ENCODE data around the gene POT1. TPM values are rescaled to one million over a fixed set of nuclear protein-coding genes. Genes with fewer than 3 reads are reported as not detected.

POT1 gene
- total RNA-seq, 2 donors from 2014 or later, result 8.5 to 12.1 TPM

DNA sequence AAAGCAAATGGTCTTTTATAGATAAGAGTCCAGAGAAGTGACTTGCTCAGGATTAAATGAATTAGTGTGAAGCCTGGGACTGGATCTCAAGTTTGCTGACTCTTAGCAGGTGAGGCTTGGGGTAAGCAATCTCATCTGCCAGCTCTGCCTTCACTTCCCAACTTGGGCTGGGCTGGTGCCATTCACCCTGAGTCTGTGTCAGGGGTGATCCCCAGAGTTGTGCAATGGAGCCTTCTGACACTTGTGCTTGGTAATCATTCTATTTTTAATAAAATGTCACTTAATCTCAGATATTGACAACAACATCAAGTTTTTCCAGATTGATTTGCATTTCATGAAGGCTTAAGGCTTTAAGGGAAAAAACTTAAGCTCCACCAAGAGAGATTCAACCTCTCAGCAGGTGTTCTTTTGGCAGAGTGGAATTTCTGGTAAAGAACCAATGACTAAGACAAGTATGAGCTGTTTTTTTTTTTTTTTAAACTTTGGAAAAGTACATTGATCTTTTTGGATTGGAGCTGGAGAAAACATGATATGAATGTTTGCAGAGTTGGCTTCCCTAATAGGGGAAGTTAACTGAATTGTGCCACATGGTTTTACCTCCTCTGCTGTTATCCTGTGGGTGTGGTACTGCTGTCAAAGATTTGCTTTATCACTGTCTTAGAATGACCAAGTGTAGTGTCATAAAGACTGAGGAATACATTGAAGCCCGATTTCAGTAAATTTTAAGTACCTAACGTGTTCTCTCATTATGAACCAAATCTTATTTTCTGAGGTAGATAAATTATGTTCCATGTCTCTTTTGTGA is 115.4 kb downstream of the POT1 start:
- DNase-seq, result no peak
- intact Hi-C loops (cut with DNase I, micrococcal nuclease), result no loop called here
- peak; percentile 36 for ATAC-seq

DNA sequence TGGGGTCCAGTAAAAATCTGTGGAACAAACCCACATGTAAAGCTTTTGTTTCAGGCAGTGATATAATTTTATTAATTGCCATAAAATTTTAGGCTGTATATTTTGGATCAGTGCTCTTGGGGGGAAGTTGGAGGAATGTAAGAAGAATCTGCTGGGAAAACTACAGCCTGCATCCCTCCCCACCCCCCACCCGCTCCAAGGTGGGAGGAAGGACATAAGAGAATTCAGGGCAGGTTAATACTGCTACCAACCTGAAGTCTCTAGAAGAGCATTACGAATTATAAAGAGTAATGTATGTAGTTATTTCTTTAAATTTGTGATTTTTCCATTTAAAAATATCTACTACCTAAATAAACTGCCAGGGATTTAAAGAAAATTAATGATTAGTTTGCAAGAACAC is 116.9 kb downstream of the POT1 start:
- ATAC-seq (no peak), DNase-seq (no peak)
- intact Hi-C loops (cut with DNase I, micrococcal nuclease), result no loop called here

DNA sequence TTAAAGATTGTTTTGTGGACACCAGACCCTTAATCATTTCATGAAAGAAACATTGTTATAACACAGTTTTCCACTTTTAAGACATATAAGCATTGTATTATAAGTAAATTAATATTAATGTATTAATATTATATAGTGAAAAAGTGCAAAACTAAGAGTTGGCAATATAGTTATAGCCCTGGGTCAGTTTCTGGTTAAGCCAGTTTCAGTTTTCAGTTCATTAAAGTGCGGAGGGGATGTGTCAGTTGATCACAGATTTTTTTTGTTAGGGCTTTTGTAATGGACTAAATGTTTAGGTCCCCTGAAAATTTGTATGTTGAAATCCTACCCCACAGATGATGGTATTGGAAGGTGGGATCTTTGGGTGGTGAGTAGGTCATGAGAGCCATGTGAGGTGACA is 118.3 kb downstream of the POT1 start:
- intact Hi-C loops (cut with DNase I, micrococcal nuclease), result no loop called here
- no peak for DNase-seq
- no peak for ATAC-seq

DNA sequence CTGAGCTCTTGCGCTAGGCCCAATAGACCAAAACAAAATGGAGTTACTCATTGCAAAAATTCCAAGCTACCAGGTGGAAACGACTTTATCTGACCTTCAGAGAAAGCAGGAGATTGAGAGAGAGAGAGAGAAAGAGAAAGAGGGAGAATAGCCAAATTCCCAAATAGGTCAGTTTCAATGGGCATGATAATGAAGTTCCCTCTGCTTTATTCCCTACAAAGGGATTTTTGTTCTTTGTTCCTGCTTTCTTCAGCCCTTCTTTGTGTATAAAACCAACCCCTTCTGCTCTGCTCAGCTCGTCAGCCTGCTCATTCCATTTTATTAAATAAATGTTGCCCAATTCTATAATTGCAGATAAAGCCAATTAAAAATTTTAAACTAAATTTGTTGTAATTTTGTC is 119.0 kb downstream of the POT1 start:
- ATAC-seq, result no peak
- no peak for DNase-seq
- intact Hi-C loops (cut with DNase I, micrococcal nuclease), result no loop called here

DNA sequence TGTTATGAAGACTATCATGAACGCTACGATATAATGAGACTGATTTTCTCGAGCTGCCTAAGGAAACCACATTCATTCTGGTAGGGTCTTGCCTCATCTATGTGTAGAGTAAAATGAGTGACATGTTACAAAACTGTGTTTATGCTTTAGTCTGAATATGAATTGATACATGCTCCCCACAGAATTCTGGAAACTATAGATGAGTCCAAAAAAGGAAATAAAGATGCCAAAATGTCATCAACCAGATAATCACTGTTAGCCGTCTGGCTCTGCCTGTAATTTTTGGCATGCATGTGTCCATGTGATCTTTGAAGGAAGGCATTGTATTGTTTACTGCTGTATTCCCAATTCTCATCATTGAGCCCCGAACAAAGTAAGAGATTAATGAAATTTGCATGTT is 121.4 kb downstream of the POT1 start:
- no peak for DNase-seq
- ATAC-seq, result no peak
- intact Hi-C loops (cut with DNase I, micrococcal nuclease), result no loop called here

DNA sequence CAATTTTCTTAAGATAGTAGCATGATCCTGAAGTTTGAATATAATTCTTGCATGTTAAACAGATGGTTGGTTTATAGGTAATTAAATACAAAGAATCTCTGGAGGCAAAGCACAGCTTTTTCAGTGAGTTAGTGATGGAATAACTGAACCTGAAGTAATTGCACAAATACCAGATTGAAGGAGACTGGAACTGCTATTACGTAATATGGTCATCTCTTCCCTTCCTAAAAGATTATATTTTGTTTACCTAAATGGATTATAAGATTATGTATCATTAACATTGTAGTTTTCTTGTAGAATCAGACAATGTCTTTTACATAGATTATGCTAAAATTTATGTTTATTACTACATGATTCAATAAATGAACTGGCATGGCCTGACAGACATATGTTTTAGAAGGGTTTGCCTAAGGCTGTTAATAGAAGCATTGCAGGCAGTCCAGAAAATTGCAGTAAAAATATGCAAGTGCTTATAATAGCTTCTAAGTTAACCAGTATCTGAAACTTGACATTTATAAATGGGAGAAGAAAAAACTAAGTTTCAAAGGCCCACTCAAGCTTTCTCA is 128.2 kb downstream of the POT1 start:
- DNase-seq, result no peak
- intact Hi-C loops (cut with DNase I, micrococcal nuclease), result no loop called here
- no peak for ATAC-seq

DNA sequence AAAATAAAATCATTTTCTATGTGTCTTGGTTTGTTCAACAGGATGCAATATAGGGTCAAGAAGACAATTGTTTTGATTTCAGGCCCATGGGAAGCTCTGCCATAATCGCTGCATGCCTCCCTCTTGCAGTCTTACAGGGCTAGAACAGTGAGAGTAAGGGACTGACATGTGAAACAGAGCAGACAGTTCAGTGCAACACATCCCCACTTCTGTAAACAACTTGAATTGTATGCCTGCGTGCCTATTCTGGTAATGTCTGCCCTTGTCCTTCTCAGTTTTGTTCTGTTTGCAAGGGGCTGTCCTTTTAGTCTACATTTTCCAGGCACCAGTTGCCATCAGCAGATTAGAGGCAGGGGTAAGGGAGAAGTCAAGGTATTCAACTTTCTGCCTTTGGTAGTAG is 129.2 kb downstream of the POT1 start:
- intact Hi-C loops (cut with DNase I, micrococcal nuclease), result no loop called here
- DNase-seq, result no peak
- ATAC-seq, result no peak

DNA sequence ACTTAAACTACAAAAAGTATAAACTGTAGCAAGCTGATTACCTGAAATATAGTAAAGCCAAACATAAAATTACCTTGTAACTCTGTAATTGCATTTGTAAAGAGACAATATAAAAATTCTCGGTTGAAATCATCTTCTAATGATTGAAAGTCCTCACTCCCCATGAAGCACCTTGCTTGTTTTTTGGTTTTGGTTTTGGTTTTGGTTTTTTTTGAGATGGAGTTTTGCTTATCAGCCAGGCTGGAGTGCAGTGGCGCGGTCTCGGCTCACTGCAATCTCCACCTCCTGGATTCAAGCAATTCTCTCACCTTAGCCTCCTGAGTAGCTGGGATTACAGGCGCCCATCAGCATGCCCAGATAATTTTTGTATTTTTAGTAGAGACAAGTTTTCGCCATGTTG is 130.2 kb downstream of the POT1 start:
- DNase-seq (no peak), ATAC-seq (no peak)
- intact Hi-C loops (cut with DNase I, micrococcal nuclease), result no loop called here

DNA sequence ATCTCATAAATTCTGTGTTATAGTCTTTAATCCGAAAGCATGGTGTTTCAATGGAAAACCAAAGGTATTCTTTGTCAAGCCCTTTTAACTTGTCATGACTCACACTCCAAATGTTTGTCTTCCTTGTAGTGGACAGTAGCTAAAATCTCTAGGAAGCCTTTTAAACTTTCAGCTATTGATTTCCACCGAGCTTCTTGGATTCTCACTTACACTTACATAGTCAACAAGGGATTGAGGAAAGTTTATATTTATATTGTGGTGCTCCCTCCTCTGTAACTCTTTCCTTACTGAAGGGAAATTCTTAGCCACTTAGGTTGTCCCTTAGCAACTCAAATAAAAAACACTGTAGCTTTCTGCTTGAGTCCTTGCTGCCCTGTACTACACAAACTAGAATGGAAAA is 132.9 kb downstream of the POT1 start:
- no peak for ATAC-seq
- intact Hi-C loops (cut with DNase I, micrococcal nuclease), result no loop called here

DNA sequence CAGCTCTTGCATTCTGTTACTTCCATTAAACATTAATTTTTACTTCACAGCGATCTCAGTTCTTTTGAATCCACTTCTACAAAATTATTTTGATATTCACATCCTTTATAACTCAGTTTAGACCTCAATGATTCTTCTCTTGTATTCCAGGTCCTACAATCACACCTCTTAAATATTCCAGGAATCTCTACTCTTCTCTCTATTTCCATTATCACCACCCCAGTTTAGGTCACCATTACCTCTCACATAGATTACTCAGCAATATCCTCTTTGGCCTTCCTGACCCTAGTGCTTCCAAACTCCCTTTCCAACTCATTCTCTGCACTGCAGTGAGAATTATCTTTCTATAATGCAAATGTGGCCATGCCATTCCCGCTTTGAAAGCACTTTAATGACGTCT is 136.9 kb downstream of the POT1 start:
- DNase-seq (no peak), ATAC-seq (no peak)
- intact Hi-C loops (cut with DNase I, micrococcal nuclease), result no loop called here

More for the DNA sequence above, 132.9 kb downstream of the POT1 start:
- no peak for DNase-seq

DNA sequence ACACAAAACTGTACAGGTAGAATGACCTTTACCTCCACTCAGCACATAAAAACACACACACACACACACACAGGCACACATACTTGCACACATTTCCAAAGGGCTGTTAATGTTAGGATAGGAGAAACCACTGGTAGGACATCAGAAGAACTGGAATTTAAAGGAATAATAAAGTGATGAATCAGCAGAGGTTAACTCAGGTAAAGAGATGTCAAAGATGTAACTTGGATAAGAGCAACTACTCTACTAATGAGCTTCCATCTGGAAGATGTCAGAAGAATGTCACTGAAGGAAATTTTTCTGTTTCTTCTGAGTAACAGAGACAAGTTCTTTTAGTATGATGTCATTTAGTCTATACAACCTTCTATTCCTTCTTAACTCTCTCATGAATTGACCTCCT is 137.6 kb downstream of the POT1 start:
- DNase-seq (no peak), ATAC-seq (no peak)
- intact Hi-C loops (cut with DNase I, micrococcal nuclease), result no loop called here

DNA sequence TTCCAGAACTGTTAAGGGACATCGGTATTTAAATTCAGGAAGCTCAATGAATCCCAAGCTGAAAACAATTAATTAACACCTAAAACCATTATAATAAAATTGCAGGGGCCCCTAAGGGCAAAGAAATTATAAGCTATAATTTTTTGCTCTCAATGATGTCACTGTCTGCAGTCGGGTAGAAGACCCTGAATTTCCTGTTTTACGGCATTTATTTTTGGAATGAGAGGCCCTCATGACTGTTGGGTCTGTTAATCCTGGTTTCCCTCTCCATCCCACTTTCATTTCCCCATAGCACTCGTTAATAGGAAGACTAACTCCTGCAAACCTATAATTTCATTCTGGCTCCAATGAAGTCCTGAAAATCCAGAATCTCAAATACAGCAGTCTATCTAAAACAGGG is 138.2 kb downstream of the POT1 start:
- DNase-seq (no peak), ATAC-seq (no peak)
- intact Hi-C loops (cut with DNase I, micrococcal nuclease), result no loop called here

DNA sequence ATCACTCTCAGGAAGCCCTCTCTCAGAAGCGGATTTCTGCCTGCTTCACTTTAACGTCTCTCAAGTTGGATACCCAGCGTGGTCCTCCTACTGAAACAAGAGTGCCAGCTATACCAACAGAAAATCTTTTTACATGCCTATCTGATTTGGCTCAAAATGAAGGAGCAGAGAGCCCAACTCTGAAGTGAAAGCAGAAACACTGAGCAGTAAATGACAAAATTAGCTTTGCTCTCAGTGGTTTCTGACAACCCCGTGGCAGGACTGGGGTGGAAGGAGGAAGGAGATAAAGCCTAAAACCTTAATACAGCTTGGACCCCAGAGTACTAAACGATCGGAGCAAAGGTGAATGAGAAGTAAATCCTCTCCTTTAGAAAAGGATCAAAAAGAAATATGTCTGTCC is 139.0 kb downstream of the POT1 start:
- no peak for ATAC-seq
- intact Hi-C loops (cut with DNase I, micrococcal nuclease), result no loop called here
- DNase-seq, result no peak

DNA sequence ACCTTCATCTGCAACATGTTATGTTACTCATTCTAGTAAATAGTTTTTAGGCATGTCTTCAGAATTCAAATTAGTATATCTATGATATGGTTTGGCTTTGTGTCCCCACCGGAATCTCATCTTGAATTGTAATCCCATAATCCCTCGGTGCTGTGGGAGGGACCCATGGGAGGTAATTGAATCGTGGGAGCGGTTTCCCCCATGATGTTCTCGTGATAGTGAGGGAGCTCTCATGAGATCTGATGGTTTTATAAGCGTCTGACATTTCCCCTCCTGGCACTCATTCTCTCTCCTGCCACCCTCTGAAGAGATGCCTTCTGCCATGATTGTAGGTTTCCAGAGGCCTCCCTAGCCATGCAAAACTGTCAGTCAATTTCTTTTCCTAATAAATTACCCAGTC is 143.6 kb downstream of the POT1 start:
- intact Hi-C loops (cut with DNase I, micrococcal nuclease), result loop anchor here in 1 of 2 donors (5.0 kb wide), 1 partner anchor 629 kb away; no protein-coding TSS in a partner anchor
- DNase-seq (no peak), ATAC-seq (no peak)

DNA sequence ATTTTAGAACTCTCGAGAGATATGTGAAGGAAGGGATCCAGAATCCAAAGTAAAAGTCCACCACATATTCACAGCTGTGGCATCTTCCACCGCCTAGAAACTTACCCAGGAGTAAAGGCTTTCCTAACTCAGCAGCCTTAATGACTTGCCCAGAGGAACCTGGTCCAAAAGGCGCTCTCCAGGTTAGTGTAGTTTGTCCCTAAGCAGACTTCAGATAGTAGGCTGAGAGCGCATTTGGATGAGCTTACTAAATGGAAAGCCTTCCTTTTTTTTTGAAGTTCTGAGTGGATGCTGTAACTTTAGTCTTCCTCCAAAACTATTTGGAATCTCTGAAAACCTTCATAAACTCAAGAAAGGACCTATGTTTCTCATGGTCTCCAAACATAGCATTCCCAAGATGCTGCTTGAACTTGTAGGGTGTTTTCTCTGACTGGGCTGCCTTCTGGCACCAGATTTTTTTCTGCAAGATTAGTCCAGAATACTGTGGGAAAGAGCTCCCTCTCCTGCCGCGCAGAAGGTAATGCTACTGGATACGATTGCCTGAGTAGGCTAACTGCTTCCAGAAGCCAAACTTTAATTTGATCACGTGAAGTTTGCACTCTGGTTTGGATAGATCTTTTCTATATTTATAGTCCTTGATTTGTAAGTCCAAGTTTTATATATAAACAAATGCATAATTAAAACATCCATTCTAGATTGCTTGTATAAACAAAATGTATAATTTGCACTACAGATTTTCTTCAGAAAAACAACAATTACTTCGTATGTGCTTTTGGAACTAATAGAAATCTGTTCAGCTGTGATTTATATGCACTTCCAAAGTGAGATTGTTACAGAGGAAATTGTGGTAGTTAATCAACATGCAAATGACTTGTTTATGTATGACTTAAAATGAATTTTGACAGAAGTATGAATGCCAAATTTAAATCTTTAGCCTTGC is 144.5 kb downstream of the POT1 start:
- intact Hi-C loops (cut with DNase I, micrococcal nuclease), result loop anchor here in 1 of 2 donors (5.0 kb wide), 1 partner anchor 628 kb away; no protein-coding TSS in a partner anchor
- ATAC-seq (peak; percentile 86), DNase-seq (peak in 1 of 2 donors; percentile 29)

DNA sequence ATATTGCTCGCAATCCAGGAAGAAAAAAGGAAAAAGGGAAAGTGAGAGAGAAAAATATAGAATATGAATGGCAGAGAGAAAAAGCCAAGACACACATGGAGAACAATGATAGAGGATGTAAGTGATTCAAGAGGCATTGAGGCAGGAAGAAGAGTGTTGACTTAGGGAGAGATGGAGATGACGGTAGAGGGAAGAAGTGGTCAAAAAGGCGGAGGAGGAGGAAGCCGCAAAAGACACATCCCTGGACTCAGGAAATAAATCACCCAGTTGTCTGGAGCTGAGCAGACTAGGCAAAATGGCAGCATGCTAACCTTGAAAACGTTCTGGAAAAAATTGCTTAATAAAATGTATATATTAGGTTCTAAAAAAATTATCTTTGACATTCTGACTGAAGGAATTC is 146.4 kb downstream of the POT1 start:
- ATAC-seq, result no peak
- no peak for DNase-seq
- intact Hi-C loops (cut with DNase I, micrococcal nuclease), result no loop called here

DNA sequence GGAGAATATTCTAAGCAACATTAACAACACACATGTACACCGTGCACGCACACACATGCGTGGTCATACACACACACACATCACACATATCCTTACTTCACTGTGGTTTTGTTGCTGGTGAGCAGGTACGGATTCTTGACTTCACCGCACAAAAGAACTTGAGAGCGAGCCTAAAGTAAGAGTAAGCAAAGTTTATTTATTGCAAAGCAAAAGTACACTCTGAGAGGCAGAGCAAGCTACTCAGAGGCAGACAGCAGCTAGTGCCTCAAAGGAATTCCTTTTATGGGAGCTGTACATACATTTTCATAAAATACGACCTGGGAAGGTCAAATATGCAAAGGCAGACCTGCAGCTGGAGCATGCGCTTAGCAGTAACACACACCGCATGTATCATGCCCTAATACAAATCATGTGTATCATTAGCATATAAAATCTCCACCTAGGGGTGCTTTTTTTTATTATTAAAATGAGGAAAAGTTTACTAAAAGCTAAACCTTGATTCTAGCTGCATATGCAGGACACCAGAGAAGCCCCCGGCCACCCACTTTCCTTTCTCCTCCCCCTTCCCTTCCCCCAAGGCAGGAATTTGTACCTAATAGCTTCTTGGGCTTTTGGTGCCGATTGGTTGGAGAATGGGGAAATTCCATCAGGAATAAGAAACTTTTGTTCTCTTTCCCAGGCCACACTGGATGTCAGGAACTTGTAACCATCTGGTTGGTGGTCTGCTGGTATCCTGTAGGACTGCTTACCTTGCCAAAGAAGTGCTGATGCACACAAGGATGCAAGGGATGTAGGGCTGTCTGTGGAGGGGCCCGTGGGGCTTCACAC is 147.5 kb downstream of the POT1 start:
- DNase-seq (no peak), ATAC-seq (no peak)
- intact Hi-C loops (cut with DNase I, micrococcal nuclease), result no loop called here

DNA sequence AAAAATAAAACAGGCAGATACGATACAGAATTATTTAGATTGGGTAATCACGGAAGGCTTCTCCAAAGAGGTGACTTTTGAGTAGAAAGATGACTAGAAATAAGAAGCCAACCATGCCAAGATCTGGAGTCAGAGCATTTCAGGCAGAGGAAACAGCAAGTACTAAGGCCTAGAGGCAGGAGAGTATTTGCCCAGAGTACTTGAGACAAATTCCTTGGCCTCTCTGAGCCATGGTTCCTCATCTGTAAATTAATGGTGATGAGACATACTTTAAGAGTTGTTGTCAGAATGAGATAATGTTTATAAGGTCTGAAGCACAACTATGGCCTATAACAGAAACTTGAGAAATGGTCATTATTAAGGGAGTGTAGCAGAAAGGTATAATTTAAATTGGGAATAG is 148.2 kb downstream of the POT1 start:
- intact Hi-C loops (cut with DNase I, micrococcal nuclease), result no loop called here
- ATAC-seq (no peak), DNase-seq (no peak)

DNA sequence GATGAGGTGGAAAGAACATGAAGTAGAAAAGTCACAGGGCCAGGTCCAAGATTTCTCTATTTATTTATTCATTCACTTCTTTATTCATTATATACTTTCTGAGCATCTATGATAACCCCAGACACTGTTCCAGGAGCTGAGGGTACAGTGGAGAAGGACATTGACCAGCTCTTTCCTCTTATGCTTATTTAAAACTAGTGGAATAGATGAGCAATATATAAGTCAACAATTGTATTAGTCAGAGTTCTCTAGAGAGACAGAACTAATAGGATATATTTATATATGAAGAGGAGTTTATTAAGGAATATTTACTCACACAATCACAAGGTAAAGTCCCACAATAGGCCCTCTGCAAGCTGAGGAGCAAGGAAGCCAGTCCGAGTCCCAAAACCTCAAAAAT is 149.0 kb downstream of the POT1 start:
- ATAC-seq (no peak), DNase-seq (no peak)
- intact Hi-C loops (cut with DNase I, micrococcal nuclease), result no loop called here
